Right forelimb (tissue), 1 donor: ENCODE measurements around the gene MMP7.

Experiments
- DNase-seq: peaks from one replicate; pipeline ENCODE4 v3.0.0-alpha.2; 2018

Gene MMP7, protein sequence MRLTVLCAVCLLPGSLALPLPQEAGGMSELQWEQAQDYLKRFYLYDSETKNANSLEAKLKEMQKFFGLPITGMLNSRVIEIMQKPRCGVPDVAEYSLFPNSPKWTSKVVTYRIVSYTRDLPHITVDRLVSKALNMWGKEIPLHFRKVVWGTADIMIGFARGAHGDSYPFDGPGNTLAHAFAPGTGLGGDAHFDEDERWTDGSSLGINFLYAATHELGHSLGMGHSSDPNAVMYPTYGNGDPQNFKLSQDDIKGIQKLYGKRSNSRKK

DNA sequence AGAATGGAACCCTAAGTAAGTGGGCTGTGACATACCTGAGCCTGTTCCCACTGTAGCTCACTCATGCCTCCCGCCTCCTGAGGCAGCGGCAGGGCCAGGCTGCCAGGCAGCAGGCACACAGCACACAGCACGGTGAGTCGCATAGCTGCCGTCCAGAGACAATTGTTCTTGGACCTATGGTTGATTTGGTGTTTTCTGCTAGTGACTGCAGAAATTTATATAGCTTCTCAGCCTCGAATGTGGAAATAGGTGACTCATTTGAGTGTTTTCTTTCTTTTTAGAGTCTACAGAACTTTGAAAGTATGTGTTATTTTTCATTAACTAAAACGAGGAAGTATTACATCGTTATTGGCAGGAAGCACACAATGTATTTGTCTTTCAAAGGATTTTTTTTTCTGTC lies at the start of gene MMP7:
MMP7 (minus strand) TSS at position 190 of the 400 bp plus-strand sequence; CDS start at position 143, 47 bp downstream.
- no peak for DNase-seq

GRCh38 chr11:102577723-102578122 lies 47.2 kb upstream of the MMP7 start:
- DNase-seq: no peak

- no peak for DNase-seq
These were observed 46.6 kb upstream of the MMP7 start for GRCh38 chr11:102577182-102577581.

- no peak for DNase-seq
These were observed 45.8 kb upstream of the MMP7 start for GRCh38 chr11:102576350-102576749.

GRCh38 chr11:102575012-102575411 lies 44.5 kb upstream of the MMP7 start:
- DNase-seq: no peak

DNA sequence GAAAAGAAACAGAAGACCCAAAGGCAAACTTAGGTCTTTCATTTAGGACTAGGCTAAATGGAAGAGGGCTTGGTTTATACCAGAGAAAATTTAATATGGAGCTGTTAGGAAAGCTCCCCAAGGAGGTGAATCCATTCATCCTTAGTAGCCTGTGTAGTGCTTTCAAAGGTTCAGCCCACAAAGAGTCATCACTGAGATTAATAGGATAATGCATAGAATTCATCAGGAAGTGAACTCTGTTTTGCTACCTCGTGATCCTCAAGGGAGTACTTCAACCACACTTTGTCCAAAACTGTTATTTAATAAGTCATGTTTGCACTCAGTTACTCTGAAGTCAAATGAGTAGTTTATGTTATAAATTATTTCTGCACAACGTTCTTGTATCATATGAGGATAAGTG lies 43.3 kb upstream of the MMP7 start:
- DNase-seq: no peak

GRCh38 chr11:102572554-102573220 lies 42.1 kb upstream of the MMP7 start:
- no peak for DNase-seq

DNA sequence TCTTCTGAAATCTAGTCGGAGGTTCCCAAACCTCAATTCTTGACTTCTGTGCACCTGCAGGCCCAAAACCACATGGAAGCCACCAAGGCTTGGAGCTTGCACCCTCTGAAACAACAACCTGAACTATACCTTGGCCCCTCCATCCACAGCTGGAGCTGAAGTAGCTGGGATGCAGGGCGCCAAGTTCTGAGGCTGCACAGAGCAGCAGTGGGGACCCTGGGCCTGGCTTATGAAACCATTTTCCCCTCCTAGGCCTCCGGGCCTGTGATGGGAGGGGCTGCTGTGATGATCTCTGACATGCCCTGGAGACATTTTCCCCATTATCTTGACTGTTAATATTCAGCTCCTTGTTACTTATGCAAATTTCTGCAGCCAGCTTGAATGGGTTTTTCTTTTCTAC lies 38.3 kb upstream of the MMP7 start:
- DNase-seq: no peak

DNA sequence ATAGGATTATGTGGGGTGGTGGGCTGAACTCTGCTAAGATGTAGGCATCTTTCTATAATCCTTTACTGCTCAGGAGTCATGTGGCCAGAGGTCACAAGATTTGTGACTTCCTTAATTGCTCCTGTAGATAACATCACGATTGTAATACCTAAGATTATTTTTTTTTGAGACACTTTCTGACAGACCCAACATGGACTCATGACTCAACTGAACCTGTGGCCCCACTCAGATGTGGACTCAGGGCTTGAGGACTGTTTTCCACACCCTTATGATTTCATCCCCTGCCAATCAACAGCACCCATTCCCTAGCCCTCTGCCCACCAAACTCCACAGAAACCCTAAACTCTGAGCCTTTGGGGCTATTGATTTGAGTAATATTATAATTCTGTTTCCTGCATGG lies 35.6 kb upstream of the MMP7 start:
- no peak for DNase-seq

DNA sequence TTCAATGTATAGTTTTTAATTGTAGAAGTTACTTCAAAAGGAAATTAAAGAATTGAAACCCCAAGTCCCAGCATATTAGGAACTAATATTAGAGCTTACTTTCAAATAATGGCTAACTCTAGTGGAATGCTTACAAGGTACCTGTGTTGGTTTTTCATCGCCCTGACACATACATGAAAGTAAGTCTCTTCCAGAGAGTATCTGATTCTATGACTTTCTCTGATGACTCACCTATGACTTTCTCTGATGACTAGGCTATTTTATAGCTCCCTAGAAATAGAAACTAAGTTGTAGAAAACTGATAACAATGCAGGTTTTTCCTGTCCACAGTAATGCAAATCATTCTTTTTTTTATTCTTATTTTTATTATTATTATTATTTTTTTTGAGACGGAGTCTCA lies 33.6 kb upstream of the MMP7 start:
- no peak for DNase-seq

- no peak for DNase-seq
These were observed 31.1 kb upstream of the MMP7 start for GRCh38 chr11:102561636-102562035.

DNA sequence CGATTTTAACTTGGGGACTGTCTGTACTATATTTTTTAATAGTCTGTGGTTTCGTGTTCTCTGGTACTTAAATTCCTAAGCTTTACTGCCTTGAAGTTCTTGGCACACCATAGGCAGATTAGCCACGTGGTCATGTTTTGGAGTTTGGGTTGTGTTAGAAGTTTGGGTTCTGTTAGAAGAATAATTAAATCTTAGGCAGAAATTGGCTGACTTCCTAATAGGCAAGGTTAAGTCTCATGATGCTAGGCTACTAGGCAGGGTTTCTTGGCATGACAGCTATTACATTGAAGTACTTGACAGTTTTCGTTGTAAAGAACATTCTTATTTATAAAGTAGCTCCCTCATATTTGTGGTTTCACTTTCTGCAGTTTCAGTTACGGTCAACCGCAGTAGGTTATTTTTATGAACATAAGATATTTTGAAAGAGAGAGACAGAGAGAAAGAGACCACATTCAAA lies 30.0 kb upstream of the MMP7 start:
- no peak for DNase-seq

DNA sequence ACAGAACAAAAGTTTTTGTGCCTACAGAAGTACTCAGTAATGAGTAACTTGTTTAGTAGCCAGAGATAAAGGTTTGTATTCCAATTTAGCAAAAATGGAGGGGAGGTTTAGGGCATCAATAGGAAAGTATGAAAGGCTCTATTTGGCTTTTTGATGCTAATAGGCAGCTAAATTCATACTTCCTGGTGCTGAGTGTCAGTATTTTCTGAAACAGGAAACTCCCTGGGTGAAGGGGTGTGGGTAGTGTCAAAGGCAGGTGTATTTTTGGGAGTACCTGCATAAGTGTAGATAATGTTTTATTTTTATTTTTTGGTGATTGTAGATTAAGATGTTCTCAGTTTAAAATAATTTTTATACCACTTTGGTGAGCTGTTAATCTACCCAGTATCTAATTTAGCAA lies 29.3 kb upstream of the MMP7 start:
- DNase-seq: no peak

GRCh38 chr11:102555091-102555490 lies 24.5 kb upstream of the MMP7 start:
- no peak for DNase-seq

DNA sequence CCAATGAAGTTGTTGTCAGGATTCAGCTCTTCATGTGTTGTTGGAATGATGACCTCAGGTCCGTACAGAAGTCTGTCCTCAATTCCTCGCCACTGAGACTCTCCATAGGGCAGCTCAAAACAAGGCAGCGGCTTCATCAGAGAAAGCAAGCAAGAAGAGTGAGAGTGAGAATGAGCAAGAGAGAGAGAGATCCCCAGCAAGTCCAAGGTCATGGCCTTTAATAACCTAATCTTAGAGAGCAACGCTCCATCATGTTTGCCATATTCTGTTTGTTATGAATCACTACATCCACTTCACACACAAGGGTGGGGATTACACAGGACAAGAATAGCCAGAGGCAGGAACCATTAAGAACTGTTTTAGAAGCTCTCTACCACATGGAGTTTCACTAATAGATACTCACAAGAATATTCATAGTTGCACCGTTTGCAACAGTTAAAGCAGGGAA lies 23.3 kb upstream of the MMP7 start:
- DNase-seq: no peak

GRCh38 chr11:102552447-102553194 lies 22.1 kb upstream of the MMP7 start:
- DNase-seq: no peak

- no peak for DNase-seq
These were observed 21.5 kb upstream of the MMP7 start for GRCh38 chr11:102552020-102552419.

DNA sequence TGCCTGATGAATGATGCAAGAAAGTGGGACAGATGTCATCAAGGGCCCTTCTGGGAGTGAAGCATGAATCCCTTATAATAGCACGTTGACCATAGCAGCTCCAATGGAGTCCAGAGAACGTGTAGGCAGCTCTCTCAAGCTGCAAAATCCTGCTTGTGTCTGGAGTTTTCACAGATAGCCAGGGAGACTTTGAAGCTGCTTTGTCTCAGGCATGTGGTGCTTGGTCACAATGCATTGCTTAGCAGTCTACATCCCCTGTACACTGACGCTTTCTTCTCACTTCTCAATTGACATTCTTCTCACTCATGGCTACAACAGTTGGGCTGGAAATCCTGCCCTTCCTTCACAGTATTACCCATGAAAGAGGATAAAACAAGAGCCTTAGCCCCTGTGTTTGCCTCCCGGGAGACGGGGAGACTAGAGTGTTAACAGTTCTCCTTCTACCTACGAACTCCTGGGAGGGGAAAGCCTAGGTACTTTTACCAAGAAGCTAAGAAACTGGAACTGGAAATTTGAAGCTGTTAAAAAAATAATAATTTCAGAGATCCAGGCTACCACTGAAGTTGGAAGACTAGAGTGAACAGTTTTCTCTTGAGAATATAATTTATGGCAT lies 20.7 kb upstream of the MMP7 start:
- DNase-seq: no peak

DNA sequence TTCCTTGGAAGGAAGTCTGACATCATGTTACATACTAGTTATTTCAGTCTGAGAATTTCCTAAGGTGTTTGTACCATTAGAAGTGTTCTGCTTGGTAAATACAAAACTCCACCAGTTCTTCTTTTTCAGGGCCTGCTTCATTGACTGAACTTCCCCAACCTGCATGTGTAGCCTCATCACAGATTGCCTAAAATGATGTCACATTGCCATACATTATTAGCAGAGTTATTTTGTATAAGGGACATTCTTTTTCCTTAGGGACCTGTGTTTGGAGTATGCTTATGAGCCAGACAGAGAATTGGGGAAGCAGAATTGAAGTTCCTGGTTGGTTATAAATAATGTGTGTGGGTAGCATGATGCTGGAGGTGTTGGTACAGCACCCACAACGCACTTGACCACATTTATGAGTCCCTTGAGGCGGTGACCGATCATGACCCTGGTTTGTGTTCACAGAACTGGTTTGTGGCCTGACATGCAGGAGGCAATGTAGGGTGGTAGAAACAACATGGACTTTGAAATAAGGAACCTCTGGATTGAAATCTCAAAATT lies 16.4 kb upstream of the MMP7 start:
- no peak for DNase-seq

DNA sequence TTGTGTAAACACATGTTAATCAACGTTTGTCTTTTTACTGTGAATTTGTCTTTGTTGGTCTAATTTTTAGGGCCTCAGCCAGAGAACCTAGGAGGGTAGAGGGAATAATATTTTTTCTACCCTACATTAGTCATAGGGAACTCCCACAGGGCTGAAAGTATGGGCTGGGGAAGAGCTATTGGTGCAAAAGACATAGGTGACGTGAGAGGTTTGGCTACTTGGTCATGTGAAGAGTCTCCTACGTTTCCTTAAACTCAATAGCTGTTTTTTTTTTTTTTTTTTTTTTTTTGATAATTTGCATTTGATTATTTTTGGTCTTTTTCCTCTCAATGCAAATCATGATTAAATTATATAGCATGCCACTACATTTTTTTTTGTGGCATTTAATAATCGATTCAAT lies 15.9 kb upstream of the MMP7 start:
- DNase-seq: no peak

DNA sequence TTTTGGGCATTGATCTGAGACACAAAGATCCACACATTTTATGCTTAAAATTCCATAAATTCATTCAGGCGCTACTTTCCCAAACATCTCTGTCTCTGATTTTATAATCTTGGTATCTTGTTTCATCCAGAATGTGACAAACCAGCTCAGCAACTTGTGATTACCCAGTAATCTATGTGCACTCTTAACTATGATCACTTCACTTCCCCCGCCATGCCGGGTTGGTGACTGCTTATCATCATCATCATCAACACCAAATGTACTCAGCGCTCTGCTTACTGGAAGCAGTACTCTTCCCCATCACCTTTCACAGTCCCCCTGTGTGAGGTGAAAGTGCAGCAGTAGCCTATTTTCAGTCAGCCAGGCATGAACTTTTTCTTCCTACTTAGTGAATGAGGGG lies 15.2 kb upstream of the MMP7 start:
- no peak for DNase-seq

GRCh38 chr11:102544594-102544993 lies 14.0 kb upstream of the MMP7 start:
- no peak for DNase-seq

GRCh38 chr11:102539567-102539966 lies 9.0 kb upstream of the MMP7 start:
- DNase-seq: no peak
